ENCODE data around the gene PRM3.

GRCh38 chr16:11245988-11246387, 27.4 kb downstream of the PRM3 start:
- no peak for TF ChIP-seq POLR2A (IDR thresholded peaks at IDR 0.05)
- TF ChIP-seq POLR2AphosphoS5 (IDR thresholded peaks at IDR 0.05), result no peak
- TF ChIP-seq CTCF (IDR thresholded peaks at IDR 0.05), result no peak
- no peak for TF ChIP-seq EP300 (IDR thresholded peaks at IDR 0.05; ENCODE audit: low read depth)
